ENCODE results near the gene CGB5.
"Not testable (repeated sequence)": the region's sequence is repeated elsewhere in the genome, so short reads cannot be mapped to it uniquely, and the experiment has no call there.

CGB5 gene

GRCh38 chr19:49020931-49021895 is 22.4 kb upstream of the CGB5 start:
- no peak for DNase-seq (ENCODE audit: low read depth, low spot score)

- DNase-seq (ENCODE audit: low read depth, low spot score) = no peak
Observed at GRCh38 chr19:49022116-49022515, 21.5 kb upstream of the CGB5 start.

DNA sequence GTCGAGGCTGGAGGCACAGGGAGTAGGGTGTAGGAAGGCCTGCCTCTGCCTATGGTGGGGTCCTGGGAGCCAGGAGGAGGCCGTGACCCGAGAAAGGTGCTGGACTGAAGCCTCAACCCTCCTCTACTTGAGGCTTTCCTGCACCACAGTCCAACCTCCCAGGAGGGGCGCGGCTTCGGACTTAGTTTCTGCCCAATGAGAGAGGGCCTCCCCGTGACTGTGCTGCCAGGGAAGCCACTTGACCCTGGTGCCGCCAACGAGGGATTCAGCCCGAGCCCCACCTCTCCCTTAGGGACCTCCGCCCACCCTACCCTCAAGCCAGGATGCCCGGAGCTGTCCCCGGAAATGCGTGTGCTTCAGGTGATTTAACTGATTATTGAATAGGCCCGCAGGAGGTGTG is 19.4 kb upstream of the CGB5 start, which contains the start of gene CGB3:
Gene CGB3 (minus strand): TSS at position 101 of the 400 bp plus-strand sequence. CDS start 362 bp downstream, outside the sequence.
- not testable (repeated sequence) for DNase-seq (ENCODE audit: low read depth, low spot score)

GRCh38 chr19:49025088-49025487 is 18.6 kb upstream of the CGB5 start:
- DNase-seq (ENCODE audit: low read depth, low spot score) = not testable (repeated sequence)

- DNase-seq (ENCODE audit: low read depth, low spot score) = not testable (repeated sequence)
Observed at GRCh38 chr19:49025599-49025998, 18.0 kb upstream of the CGB5 start.

- not testable (repeated sequence) for DNase-seq (ENCODE audit: low read depth, low spot score)
Observed at GRCh38 chr19:49028686-49029085, 15.0 kb upstream of the CGB5 start.

DNA sequence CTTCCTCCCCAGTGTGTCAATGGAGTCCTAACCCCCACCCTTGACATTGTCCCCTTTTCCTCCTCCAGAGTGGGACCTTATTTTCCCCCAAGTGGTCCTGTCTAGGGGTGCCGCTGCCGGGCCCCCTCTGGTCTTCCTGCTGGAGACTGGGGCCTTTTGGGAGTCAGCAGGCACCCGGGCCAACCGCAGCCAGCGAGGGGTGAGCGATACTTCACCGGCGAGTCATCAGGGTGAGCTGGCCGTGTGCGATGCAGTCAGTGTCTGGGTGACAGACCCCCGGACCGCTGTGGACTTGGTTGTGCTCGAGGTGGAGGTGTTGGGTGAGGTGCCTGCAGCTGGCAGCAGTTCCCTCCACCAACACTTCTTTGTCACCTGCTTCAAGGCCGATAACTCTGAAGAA is 13.9 kb upstream of the CGB5 start:
- not testable (repeated sequence) for DNase-seq (ENCODE audit: low read depth, low spot score)

GRCh38 chr19:49030323-49030722 is 13.3 kb upstream of the CGB5 start:
- DNase-seq (ENCODE audit: low read depth, low spot score) = not testable (repeated sequence)

DNA sequence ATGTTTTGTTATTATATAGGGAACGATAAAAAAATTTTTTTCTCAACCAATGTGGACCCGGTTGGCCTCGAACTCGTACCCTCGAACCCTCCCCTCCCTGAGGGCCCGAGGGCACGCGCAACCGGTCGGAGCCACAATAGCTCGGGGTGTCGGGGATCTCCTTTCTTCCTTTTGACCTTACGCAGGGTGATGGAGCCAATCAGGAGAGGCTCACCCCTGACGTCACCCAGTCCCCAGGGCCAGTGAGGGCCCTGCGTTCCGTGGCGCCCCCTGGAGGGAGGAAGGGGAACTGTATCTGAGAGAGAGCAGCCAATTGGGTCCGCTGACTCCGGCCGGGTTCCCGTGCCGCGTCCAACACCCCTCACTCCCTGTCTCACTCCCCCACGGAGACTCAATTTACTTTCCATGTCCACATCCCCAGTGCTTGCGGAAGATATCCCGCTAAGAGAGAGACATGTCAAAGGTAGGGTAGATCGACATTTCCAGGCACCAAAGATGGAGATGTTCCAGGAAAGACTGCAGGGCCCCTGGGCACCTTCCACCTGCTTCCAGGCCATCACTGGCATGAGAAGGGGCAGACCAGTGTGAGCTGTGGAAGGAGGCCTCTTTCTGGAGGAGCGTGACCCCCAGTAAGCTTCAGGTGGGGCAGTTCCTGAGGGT is 11.9 kb upstream of the CGB5 start, which contains the start of gene CGB2:
Gene CGB2 (plus strand): TSS at position 249 of the 660 bp plus-strand sequence. CDS start 206 bp downstream, at position 455.
- DNase-seq (ENCODE audit: low read depth, low spot score) = peak; percentile 56

- DNase-seq (ENCODE audit: low read depth, low spot score) = peak; percentile 75
Observed at GRCh38 chr19:49036815-49037214, 6.8 kb upstream of the CGB5 start, which contains the start of gene CGB1. Gene CGB1, minus strand, starts transcription at chr19:49036895. Its CDS starts 184 bp downstream, at chr19:49036711.

- not testable (repeated sequence) for DNase-seq (ENCODE audit: low read depth, low spot score)
Observed at GRCh38 chr19:49038111-49038510, 5.5 kb upstream of the CGB5 start.

GRCh38 chr19:49038557-49039276 is 4.9 kb upstream of the CGB5 start:
- not testable (repeated sequence) for DNase-seq (ENCODE audit: low read depth, low spot score)

- DNase-seq (ENCODE audit: low read depth, low spot score) = not testable (repeated sequence)
Observed at GRCh38 chr19:49039736-49040135, 3.9 kb upstream of the CGB5 start.

- DNase-seq (ENCODE audit: low read depth, low spot score) = peak; percentile 18
Observed at GRCh38 chr19:49042177-49042576, 1.5 kb upstream of the CGB5 start.

DNA sequence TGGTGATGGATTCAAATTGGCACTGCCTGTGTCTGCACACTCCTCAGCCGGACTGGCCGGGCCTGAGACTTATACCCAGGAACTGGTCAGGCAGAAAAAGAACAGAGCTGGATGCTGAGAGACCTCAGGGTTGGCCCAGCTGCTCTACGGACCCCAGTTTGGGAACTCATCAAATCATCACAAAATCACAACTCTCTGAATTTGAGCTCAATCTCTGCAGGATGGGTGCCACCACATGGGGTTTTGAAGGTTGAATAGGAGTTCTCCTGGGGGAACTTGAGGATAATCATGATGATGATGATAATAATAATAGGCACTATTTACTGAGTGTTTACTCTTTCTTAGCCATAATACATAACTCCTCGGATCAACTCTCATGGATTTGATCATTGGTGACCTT is 982 bp upstream of the CGB5 start:
- not testable (repeated sequence) for DNase-seq (ENCODE audit: low read depth, low spot score)

DNA sequence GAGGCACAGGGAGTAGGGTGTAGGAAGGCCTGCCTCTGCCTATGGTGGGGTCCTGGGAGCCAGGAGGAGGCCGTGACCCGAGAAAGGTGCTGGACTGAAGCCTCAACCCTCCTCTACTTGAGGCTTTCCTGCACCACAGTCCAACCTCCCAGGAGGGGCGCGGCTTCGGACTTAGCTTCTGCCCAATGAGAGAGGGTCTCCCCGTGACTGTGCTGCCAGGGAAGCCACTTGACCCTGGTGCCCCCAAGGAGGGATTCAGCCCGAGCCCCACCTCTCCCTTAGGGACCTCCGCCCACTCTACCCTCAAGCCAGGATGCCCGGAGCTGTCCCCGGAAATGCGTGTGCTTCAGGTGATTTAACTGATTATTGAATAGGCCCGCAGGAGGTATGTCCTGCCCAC is 5.4 kb downstream of the CGB5 start, which contains the start of gene CGB8:
Gene CGB8 (minus strand): TSS at position 101 of the 400 bp plus-strand sequence. CDS start 372 bp downstream, outside the sequence.
- DNase-seq (ENCODE audit: low read depth, low spot score) = not testable (repeated sequence)

- DNase-seq (ENCODE audit: low read depth, low spot score) = not testable (repeated sequence)
Observed at GRCh38 chr19:49049834-49050233, 6.2 kb downstream of the CGB5 start.

GRCh38 chr19:49050376-49051033 is 6.9 kb downstream of the CGB5 start:
- DNase-seq (ENCODE audit: low read depth, low spot score) = peak; percentile 15

DNA sequence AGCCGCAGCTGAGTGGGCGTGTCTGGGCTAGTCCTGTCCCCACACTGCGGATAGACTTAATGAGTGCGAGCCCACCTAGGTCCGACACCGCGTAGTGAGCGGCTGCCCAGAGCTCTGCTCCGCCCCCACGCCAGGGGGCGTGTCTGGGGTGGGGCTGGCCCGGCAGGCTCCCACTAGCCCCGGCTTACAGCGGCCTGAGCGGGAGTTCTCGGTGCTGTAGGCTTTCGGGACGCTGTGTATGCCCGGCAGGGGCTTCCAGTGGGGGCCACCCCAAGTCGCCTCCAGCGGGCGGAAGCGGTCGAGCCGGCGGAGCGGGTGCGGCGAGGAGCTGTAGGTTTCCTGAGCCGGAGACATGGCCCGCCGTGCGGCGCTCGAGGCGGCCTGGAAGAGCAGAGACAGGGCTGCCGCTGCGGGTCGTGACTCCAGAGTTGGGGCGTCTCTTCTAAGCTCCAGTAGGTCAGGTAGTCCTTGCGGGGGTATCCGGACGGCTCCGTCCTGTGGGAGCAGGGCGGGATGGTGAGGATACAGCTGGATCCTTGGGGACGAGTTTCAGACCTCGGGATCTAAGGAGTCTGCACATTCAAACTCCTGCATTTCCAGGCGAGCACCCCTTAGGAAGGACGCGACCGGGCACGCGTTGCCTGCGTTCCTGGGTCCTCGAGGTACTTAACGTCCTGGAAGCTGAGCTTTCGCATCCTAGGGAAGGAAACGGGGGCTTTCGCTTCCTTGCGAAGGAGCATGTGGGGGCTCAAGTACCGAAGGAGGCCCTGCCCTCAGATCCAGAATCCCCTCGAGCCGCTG is 12.7 kb downstream of the CGB5 start:
- peak; percentile 79 for DNase-seq (ENCODE audit: low read depth, low spot score)

All from ELF-1 (cell line).